HEK293 (cell line): Measurements from ENCODE around the gene GALNT15.

ENCODE experiments used
- CTCF ChIA-PET: fragments of 350-600 bp; formaldehyde crosslinking; extraction: SDS; loops from one replicate; lab custom pipeline; 2021; ENCODE audit warnings: antibody characterized with exemption; lab: Yijun Ruan, JAX
- POLR2A ChIA-PET: fragments of 300-600 bp; formaldehyde crosslinking; extraction: SDS; loops from one replicate; lab custom pipeline; 2020; ENCODE audit warnings: antibody characterized with exemption, inconsistent platforms; lab: Yijun Ruan, JAX
- H3K27ac ChIP-seq: fragments of 200-500 bp; sonication (Bioruptor generic); 2 replicates; pipeline ENCODE4 v1.5.1; 2014; ENCODE audit warnings: low read depth, low read length, control low read depth, inconsistent platforms; ENCODE audit errors: extremely low read depth
- H3K36me3 ChIP-seq, 2 experiments: fragments of 200-500 bp in 1 of 2; sonication (Bioruptor generic) in 1 of 2; 1 replicate in 1 of 2; 2 replicates in 1 of 2; pipeline ENCODE4 v1.5.1; 2014 to 2017; ENCODE audit warnings: inconsistent platforms in 2 of 2, low read length in 2 of 2; ENCODE audit not compliant: control insufficient read depth in 2 of 2, insufficient read depth in 1 of 2
- H3K4me1 ChIP-seq: fragments of 200-500 bp; sonication (Bioruptor generic); 2 replicates; pipeline ENCODE4 v1.5.1; 2014; ENCODE audit warnings: mild to moderate bottlenecking, low read length, inconsistent platforms; ENCODE audit not compliant: control insufficient read depth, insufficient read depth
- H3K4me3 ChIP-seq: 2 replicates; pipeline ENCODE4 v1.5.1; 2011; ENCODE audit warnings: low read depth, mild to moderate bottlenecking, control low read depth, low read length, moderate library complexity
- H3K9me3 ChIP-seq: fragments of 200-500 bp; sonication (Bioruptor generic); 2 replicates; pipeline ENCODE4 v1.5.1; 2014; ENCODE audit warnings: low read depth, low read length, inconsistent platforms; ENCODE audit not compliant: control insufficient read depth, insufficient read depth
- GLIS2 ChIP-seq: fragments of 450-650 bp; formaldehyde crosslinking; IDR thresholded peaks from 2 replicates; pipeline ENCODE4 v1.5.1; 2016; ENCODE audit warnings: missing biosample characterization, missing genetic modification characterization
- KLF10 ChIP-seq: fragments of 450-650 bp; IDR thresholded peaks from 2 replicates; pipeline ENCODE4 v1.5.1; 2018; ENCODE audit warnings: missing biosample characterization, mild to moderate bottlenecking, missing genetic modification characterization
- KLF16 ChIP-seq: fragments of 450-650 bp; formaldehyde crosslinking; IDR thresholded peaks from 2 replicates; pipeline ENCODE4 v1.5.1; 2017; ENCODE audit warnings: missing biosample characterization, missing genetic modification characterization
- PRDM10 ChIP-seq: fragments of 450-650 bp; formaldehyde crosslinking; IDR thresholded peaks from 2 replicates; pipeline ENCODE4 v1.5.1; 2016; ENCODE audit warnings: missing biosample characterization, missing genetic modification characterization
- SP2 ChIP-seq: fragments of 450-650 bp; formaldehyde crosslinking; IDR thresholded peaks from 2 replicates; pipeline ENCODE4 v1.5.1; 2016; ENCODE audit warnings: missing biosample characterization, missing genetic modification characterization
- TRIM28 ChIP-seq: IDR thresholded peaks from 2 replicates; pipeline ENCODE4 v1.6.1; 2011; ENCODE audit warnings: low read length, control low read depth, borderline replicate concordance
- YY2 ChIP-seq: fragments of 450-650 bp; formaldehyde crosslinking; IDR thresholded peaks from 2 replicates; pipeline ENCODE4 v1.5.1; 2016; ENCODE audit warnings: missing biosample characterization, missing genetic modification characterization
- ZBTB17 ChIP-seq: fragments of 450-650 bp; formaldehyde crosslinking; IDR thresholded peaks from 2 replicates; pipeline ENCODE4 v1.5.1; 2016; ENCODE audit warnings: missing biosample characterization, missing genetic modification characterization
- ZBTB44 ChIP-seq: fragments of 450-650 bp; IDR thresholded peaks from 2 replicates; pipeline ENCODE4 v1.5.1; 2018; ENCODE audit warnings: missing biosample characterization, mild to moderate bottlenecking, missing genetic modification characterization
- ZEB2 ChIP-seq: fragments of 450-650 bp; formaldehyde crosslinking; IDR thresholded peaks from 2 replicates; pipeline ENCODE4 v1.5.1; 2016; ENCODE audit warnings: missing biosample characterization, missing genetic modification characterization
- ZNF10 ChIP-seq: fragments of 450-650 bp; formaldehyde crosslinking; IDR thresholded peaks from 2 replicates; pipeline ENCODE4 v1.5.1; 2017; ENCODE audit warnings: missing biosample characterization, missing genetic modification characterization
- ZNF184 ChIP-seq: fragments of 450-650 bp; IDR thresholded peaks from 2 replicates; pipeline ENCODE4 v1.5.1; 2018; ENCODE audit warnings: missing biosample characterization, mild to moderate bottlenecking, missing genetic modification characterization
- ZNF311 ChIP-seq: fragments of 450-650 bp; formaldehyde crosslinking; IDR thresholded peaks from 2 replicates; pipeline ENCODE4 v1.5.1; 2017; ENCODE audit warnings: missing biosample characterization, missing genetic modification characterization, borderline replicate concordance
- ZNF341 ChIP-seq: fragments of 450-650 bp; formaldehyde crosslinking; IDR thresholded peaks from 2 replicates; pipeline ENCODE4; 2016; ENCODE audit warnings: low read depth, missing biosample characterization, missing genetic modification characterization
- ZNF362 ChIP-seq: fragments of 450-650 bp; formaldehyde crosslinking; IDR thresholded peaks from 2 replicates; pipeline ENCODE4 v1.5.1; 2016; ENCODE audit warnings: missing biosample characterization, missing genetic modification characterization
- ZNF521 ChIP-seq: fragments of 450-650 bp; formaldehyde crosslinking; IDR thresholded peaks from 2 replicates; pipeline ENCODE4 v1.5.1; 2017; ENCODE audit warnings: missing biosample characterization, mild to moderate bottlenecking, missing genetic modification characterization
- ZNF548 ChIP-seq: fragments of 450-650 bp; formaldehyde crosslinking; IDR thresholded peaks from 2 replicates; pipeline ENCODE4 v1.5.1; 2016; ENCODE audit warnings: missing biosample characterization, missing genetic modification characterization
- ZNF660 ChIP-seq: fragments of 450-650 bp; IDR thresholded peaks from 2 replicates; pipeline ENCODE4 v1.5.1; 2018; ENCODE audit warnings: missing biosample characterization, mild to moderate bottlenecking, missing genetic modification characterization
- ZNF664 ChIP-seq: fragments of 450-650 bp; formaldehyde crosslinking; IDR thresholded peaks from 2 replicates; pipeline ENCODE4 v1.5.1; 2016; ENCODE audit warnings: missing biosample characterization, missing genetic modification characterization
- ZNF692 ChIP-seq: fragments of 450-650 bp; formaldehyde crosslinking; IDR thresholded peaks from 2 replicates; pipeline ENCODE4 v1.5.1; 2016; ENCODE audit warnings: missing biosample characterization, missing genetic modification characterization
- ZNF701 ChIP-seq: fragments of 450-650 bp; formaldehyde crosslinking; IDR thresholded peaks from 2 replicates; pipeline ENCODE4 v1.5.1; 2016; ENCODE audit warnings: missing biosample characterization, missing genetic modification characterization
- ZNF704 ChIP-seq: fragments of 450-650 bp; formaldehyde crosslinking; IDR thresholded peaks from 2 replicates; pipeline ENCODE4 v1.5.1; 2016; ENCODE audit warnings: missing biosample characterization, missing genetic modification characterization
- ZNF707 ChIP-seq: fragments of 450-650 bp; formaldehyde crosslinking; IDR thresholded peaks from 2 replicates; pipeline ENCODE4 v1.5.1; 2016; ENCODE audit warnings: missing biosample characterization, missing genetic modification characterization
- ZNF747 ChIP-seq: fragments of 450-650 bp; formaldehyde crosslinking; IDR thresholded peaks from 2 replicates; pipeline ENCODE4 v1.5.1; 2016; ENCODE audit warnings: missing biosample characterization, missing genetic modification characterization
- ZNF768 ChIP-seq: fragments of 450-650 bp; formaldehyde crosslinking; IDR thresholded peaks from 2 replicates; pipeline ENCODE4 v1.5.1; 2018; ENCODE audit warnings: missing biosample characterization, mild to moderate bottlenecking, missing genetic modification characterization
- ZNF837 ChIP-seq: fragments of 450-650 bp; formaldehyde crosslinking; IDR thresholded peaks from 2 replicates; pipeline ENCODE4 v1.5.1; 2016; ENCODE audit warnings: missing biosample characterization, missing genetic modification characterization
- ZNF843 ChIP-seq: fragments of 450-650 bp; formaldehyde crosslinking; IDR thresholded peaks from 2 replicates; pipeline ENCODE4 v1.5.1; 2016; ENCODE audit warnings: missing biosample characterization, missing genetic modification characterization

The GALNT15 gene

GRCh38 chr3:16264174-16264707, 89.8 kb downstream of the GALNT15 start (continued):
- TF ChIP-seq ZNF311: no peak
- TF ChIP-seq ZNF747 (tag by site-specific recombination): no peak
- TF ChIP-seq ZNF843: no peak
- no peak for TF ChIP-seq ZNF664
- TF ChIP-seq ZNF548 (tag by site-specific recombination): no peak
- TF ChIP-seq ZNF701 (tag by site-specific recombination): no peak
- TF ChIP-seq ZNF341: peak; percentile 75
- TF ChIP-seq, all 188 proteins: peak for 4

GRCh38 chr3:16264708-16265454, 90.4 kb downstream of the GALNT15 start, which contains the start of the genes DPH3 and OXNAD1:
DPH3 (minus strand) TSS chr3:16264943; CDS start chr3:16264876, 67 bp downstream.
OXNAD1 (plus strand) TSS chr3:16265212; CDS start chr3:16270953, 5,741 bp downstream.
- ChIA-PET POLR2A (interaction anchor here (0.5 to 1.6 kb wide), 6 partner anchors 17 to 1059 kb away, joined by 3 to 4 read pairs (median 3); partner anchors contain the start of gene CAPN7), CTCF (interaction anchor here (0.6 to 2.2 kb wide), 8 partner anchors 13 to 1144 kb away, joined by 3 to 10 read pairs (median 3); no protein-coding TSS in a partner anchor)
- Histone ChIP-seq H3K9me3 (no peaks in the 10 kb centered on the region), H3K4me1 (no peaks in the 10 kb centered on the region), H3K4me3 (peak within 1 kb of the TSS; percentile 93), H3K36me3 (peaks cover 8 to 32% of the 10 kb centered on the region in 2 experiments; a peak in 2 of 3 replicates), H3K27ac (peak within 1 kb of the TSS; percentile 47; the same call in 1 of the 2 replicates)
- TF ChIP-seq ZNF10 (peak; percentile 92), ZNF692 (tag by site-specific recombination) (no peak), TRIM28 (no peak), ZBTB44 (tag by site-specific recombination) (no peak), ZNF362 (tag by site-specific recombination) (no peak), ZNF704 (tag by site-specific recombination) (peak; percentile 99), KLF10 (tag by site-specific recombination) (peak; percentile 100), ZNF707 (tag by site-specific recombination) (no peak), SP2 (peak; percentile 97), ZEB2 (tag by site-specific recombination) (peak; percentile 66; the same call in 1 of the 2 replicates), ZNF521 (tag by site-specific recombination) (no peak), ZNF768 (tag by site-specific recombination) (no peak), YY2 (peak; percentile 49), KLF16 (tag by site-specific recombination) (peak; percentile 80; the same call in 1 of the 2 replicates), PRDM10 (tag by site-specific recombination) (peak; percentile 100), ZBTB17 (tag by site-specific recombination) (peak; percentile 86), ZNF660 (peak; percentile 45; the same call in 1 of the 2 replicates), GLIS2 (tag by site-specific recombination) (peak; percentile 11; the same call in 1 of the 2 replicates), ZNF184 (tag by site-specific recombination) (no peak), ZNF837 (no peak)
